ENCODE data around the gene ZBTB8OS.

DNA sequence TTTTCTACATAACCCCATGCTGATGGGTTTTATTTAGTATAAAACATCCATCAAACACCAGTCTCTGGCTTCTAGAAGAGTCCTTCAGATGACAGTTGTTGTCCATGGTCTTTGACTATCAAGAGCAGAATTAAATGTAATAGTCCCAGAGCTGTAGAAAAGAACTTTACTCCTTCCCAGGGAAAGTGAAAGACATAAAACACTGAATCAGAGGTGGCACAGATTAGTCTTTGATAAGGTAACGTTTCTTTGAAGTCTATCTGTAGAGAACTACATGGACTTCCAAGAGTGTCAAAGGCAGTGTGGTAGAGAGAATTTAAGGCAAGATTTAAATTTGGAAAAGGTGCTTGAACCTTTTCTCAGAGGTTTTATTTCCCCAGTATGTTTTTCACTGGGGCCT, 30.3 kb upstream of the ZBTB8OS start:
- TF ChIP-seq POLR2AphosphoS5 (IDR thresholded peaks at IDR 0.05; ENCODE audit: borderline replicate concordance, low read depth, low read length) (no peak), EZH2 (IDR thresholded peaks at IDR 0.05) (no peak)

All from SK-N-MC (cell line).